Transverse colon (tissue), 4 donors: ENCODE data around the gene ARHGAP31. TPM values are rescaled to one million over a fixed set of nuclear protein-coding genes. Genes with fewer than 3 reads are reported as not detected.

Source experiments
- DNase-seq: peaks from one replicate; pipeline ENCODE4 v3.0.0-alpha.2; 2019
- H3K27ac ChIP-seq, 4 donors: fragments of 200-600 bp; sonication (generic); 2 replicates each; pipeline ENCODE4 v1.5.1; 2016 to 2018; ENCODE audit warnings: inconsistent platforms in 4 of 4
- H3K27me3 ChIP-seq: fragments of 200-600 bp; sonication (generic); 2 replicates; pipeline ENCODE4 v1.5.1; 2017; ENCODE audit warnings: inconsistent platforms
- H3K36me3 ChIP-seq, 4 donors: fragments of 200-600 bp; sonication (generic); 2 replicates each; pipeline ENCODE4 v1.5.1; 2017 to 2019; ENCODE audit warnings: inconsistent platforms in 4 of 4
- H3K4me1 ChIP-seq, 4 donors: fragments of 200-600 bp; sonication (generic); 2 replicates each; pipeline ENCODE4 v1.5.1; 2017 to 2020; ENCODE audit warnings: inconsistent platforms in 4 of 4
- H3K4me3 ChIP-seq, 4 donors: fragments of 200-600 bp; sonication (generic); 1 replicate in 1 of 4; 2 replicates in 3 of 4; pipeline versions ENCODE4 v1.5.1 to v1.6.1; 2017 to 2019; ENCODE audit warnings: inconsistent platforms in 4 of 4
- H3K9me3 ChIP-seq, 2 donors: fragments of 200-600 bp; sonication (generic); 2 replicates each; pipeline ENCODE4 v1.5.1; 2017 to 2019; ENCODE audit warnings: inconsistent platforms in 2 of 2
- EP300 ChIP-seq: sonication (generic); formaldehyde crosslinking; IDR thresholded peaks from one replicate; pipeline ENCODE4 v1.6.1; 2017; ENCODE audit warnings: antibody characterized with exemption, low read depth
- POLR2A ChIP-seq: fragments of 450-650 bp; IDR thresholded peaks from one replicate; pipeline ENCODE4 v1.6.1; 2016; ENCODE audit warnings: antibody characterized with exemption, mild to moderate bottlenecking, moderate library complexity
- POLR2AphosphoS5 ChIP-seq, 3 donors: sonication (generic); formaldehyde crosslinking; IDR thresholded peaks; one replicate each; pipeline ENCODE4 v1.6.1; 2016; ENCODE audit warnings: antibody characterized with exemption in 3 of 3
- WGBS, 2 donors: methylation state at CpG; one replicate each; pipeline ENCODE4 v1.1.5; 2018; ENCODE audit warnings: low coverage in 1 of 2; 5-methylcytosine and 5-hydroxymethylcytosine counted together
- in situ Hi-C, 4 donors: fragments of 200-750 bp; cut with MboI; loops; one replicate each; pipeline versions ENCODE4 v1.15.0 to v1.15.1; 2017; ENCODE audit warnings: low sequenced_read_pairs in 3 of 4, low pct_ligation_motif_present in 1 of 4, low pct_unique_long_range_greater_than_20kb in 1 of 4
- intact Hi-C: fragments of 100-400 bp; cut with DNase I; formaldehyde crosslinking; loops from one replicate; pipeline ENCODE4 v1.15.1; 2023; ENCODE audit warnings: low total_unique reads
- total RNA-seq, 4 donors: library from RNA; depleted of rRNA; stranded (reverse); fragments of >200 nt; gene quantifications; one replicate each; pipeline ENCODE4 v1.1.0, GENCODE V29; 2016
- TF ChIP-seq, protein P1 (sequence below), 5 experiments: fragments of 200-600 bp in 3 of 5; fragments of 450-650 bp in 2 of 5; sonication (generic) in 3 of 5; IDR thresholded peaks; 1 replicate in 2 of 5; 2 replicates in 3 of 5; pipeline ENCODE4 v1.5.1; 2016 to 2017; ENCODE audit warnings: antibody characterized with exemption in 5 of 5, inconsistent platforms in 3 of 5, mild to moderate bottlenecking in 2 of 5, moderate library complexity in 1 of 5

ARHGAP31 gene
- total RNA-seq, result 10 to 100 TPM in 2 of 4 donors, 1 to 10 TPM in 2; 6.7 to 68.5 (median 9.6) TPM

DNA sequence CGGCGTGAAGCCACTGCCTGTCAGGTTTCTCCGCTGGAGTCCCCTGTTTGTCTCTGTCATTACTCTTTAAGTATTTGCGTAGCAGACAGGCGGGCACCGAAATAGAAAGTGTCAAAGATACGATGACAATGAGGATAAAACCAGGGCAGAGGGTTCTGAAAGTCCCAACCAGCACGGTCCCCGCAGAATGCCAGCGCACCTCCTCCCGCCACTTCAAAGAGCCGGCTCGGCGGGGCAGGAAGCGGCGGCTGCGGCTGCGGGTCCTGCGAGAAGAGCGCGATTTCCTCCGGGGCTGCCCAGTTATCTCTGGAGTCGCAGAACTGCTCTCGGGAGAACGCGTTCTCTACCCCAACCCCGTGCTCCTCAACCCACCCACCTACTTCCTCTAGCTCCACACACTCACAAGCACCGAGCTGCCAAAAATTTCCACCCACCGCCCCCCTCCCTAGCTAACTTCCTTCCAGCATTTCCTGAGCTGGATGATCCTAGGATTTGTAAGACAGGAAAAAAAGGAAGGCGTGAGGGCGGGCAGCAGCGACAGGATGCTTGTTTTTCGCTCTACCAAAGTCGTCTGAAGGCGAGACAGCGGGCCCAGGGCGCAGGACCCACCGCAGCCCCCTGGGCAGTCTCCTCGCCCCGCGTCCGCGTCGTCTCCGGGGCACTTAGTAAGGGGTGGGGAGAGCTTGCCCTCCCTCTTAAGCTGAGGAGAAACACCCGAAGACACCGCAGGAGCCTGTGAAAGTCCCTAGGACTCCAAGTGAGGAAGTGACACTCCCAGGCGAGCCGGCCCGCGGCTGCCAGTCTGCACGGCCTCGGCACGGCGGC lies at the start of gene ARHGAP31:
ARHGAP31 (plus strand) TSS at position 513 of the 825 bp plus-strand sequence. CDS start 522 bp downstream, outside the sequence.
- WGBS, 2 donors, result 0% methylated on average over 5 to 47 of the region's 55 CpGs
- Histone ChIP-seq H3K27ac (peak within 1 kb of the TSS; percentile 90 to 92 (median 92)), H3K9me3 (no peaks in the 10 kb centered on the region), H3K4me3 (peak within 1 kb of the TSS; percentile 72 to 79 (median 76)), H3K27me3 (no peaks in the 10 kb centered on the region), H3K4me1 (peaks cover 6 to 37% (median 14%) of the 10 kb centered on the region in 4 donors), H3K36me3 (no peaks in the 10 kb centered on the region)
- intact Hi-C loops, result loop anchor here (2.0 kb wide), 1 partner anchor 29 kb away; no protein-coding TSS in a partner anchor
- DNase-seq, result peak; percentile 73
- TF ChIP-seq POLR2AphosphoS5 (IDR thresholded peaks at IDR 0.05) (peak in 2 of 3 donors; percentile 36 to 42), POLR2A (peak; percentile 19)
- TF ChIP-seq, protein P1, sequence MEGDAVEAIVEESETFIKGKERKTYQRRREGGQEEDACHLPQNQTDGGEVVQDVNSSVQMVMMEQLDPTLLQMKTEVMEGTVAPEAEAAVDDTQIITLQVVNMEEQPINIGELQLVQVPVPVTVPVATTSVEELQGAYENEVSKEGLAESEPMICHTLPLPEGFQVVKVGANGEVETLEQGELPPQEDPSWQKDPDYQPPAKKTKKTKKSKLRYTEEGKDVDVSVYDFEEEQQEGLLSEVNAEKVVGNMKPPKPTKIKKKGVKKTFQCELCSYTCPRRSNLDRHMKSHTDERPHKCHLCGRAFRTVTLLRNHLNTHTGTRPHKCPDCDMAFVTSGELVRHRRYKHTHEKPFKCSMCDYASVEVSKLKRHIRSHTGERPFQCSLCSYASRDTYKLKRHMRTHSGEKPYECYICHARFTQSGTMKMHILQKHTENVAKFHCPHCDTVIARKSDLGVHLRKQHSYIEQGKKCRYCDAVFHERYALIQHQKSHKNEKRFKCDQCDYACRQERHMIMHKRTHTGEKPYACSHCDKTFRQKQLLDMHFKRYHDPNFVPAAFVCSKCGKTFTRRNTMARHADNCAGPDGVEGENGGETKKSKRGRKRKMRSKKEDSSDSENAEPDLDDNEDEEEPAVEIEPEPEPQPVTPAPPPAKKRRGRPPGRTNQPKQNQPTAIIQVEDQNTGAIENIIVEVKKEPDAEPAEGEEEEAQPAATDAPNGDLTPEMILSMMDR (IDR thresholded peaks at IDR 0.05), result no peak
- in situ Hi-C loops, result loop anchor here in 1 of 4 donors (25.0 kb wide), 1 partner anchor 393 kb away; the partner anchor contains the start of gene COX17

DNA sequence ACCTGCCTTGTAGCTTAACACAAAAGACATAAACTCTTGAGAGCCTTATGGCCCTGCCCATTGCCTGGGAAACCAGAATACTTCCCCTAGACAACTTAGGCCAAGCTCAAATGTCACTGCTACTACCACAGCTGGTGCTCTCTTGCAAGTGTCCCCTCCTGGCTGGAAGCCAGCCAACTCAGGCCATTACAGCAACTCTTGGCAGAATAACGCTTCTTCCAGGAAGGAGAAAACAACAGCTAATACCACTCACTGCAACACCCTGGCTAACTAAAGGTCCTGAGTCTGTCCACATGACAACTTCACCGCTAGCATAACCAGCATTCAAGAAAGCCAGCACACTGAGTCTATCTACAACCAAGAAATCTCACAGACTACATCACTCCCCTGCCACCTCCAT lies 48.4 kb upstream of the ARHGAP31 start:
- DNase-seq, result no peak
- Histone ChIP-seq H3K4me3 (no peak overlapping the region), H3K36me3 (no peaks in the 10 kb centered on the region), H3K4me1 (peaks cover 0 to 12% (median 7%) of the 10 kb centered on the region in 4 donors), H3K9me3 (peaks cover 4% of the 10 kb centered on the region in 2 donors), H3K27ac (no peak overlapping the region), H3K27me3 (no peaks in the 10 kb centered on the region)
- TF ChIP-seq POLR2A, result no peak
- TF ChIP-seq, protein P1 (IDR thresholded peaks at IDR 0.05), result no peak
- TF ChIP-seq EP300, result no peak
- no peak for TF ChIP-seq POLR2AphosphoS5 (IDR thresholded peaks at IDR 0.05)
- 82 to 100% methylated on average over 1 to 2 of the region's 2 CpGs for WGBS, 2 donors
- in situ Hi-C loops, result loop anchor here in 3 of 4 donors (25.0 kb wide), 1 partner anchor 358 kb away; no protein-coding TSS in a partner anchor
- intact Hi-C loops, result no loop called here

GRCh38 chr3:119255214-119255613 lies 39.0 kb upstream of the ARHGAP31 start:
- no peaks in the 10 kb centered on the region for H3K9me3 ChIP-seq
- 63 to 87% methylated on average over 2 of the region's 2 CpGs for WGBS, 2 donors
- no peak for DNase-seq
- no peak overlapping the region for H3K4me3 ChIP-seq
- no peaks in the 10 kb centered on the region for H3K36me3 ChIP-seq
- in situ Hi-C loops, result no loop called here
- no peaks in the 10 kb centered on the region for H3K27me3 ChIP-seq
- TF ChIP-seq EP300, result no peak
- no peak for TF ChIP-seq POLR2A
- TF ChIP-seq, protein P1 (IDR thresholded peaks at IDR 0.05), result no peak
- TF ChIP-seq POLR2AphosphoS5 (IDR thresholded peaks at IDR 0.05), result no peak
- H3K4me1 ChIP-seq, result peaks cover 0 to 28% (median 12%) of the 10 kb centered on the region in 4 donors
- intact Hi-C loops, result no loop called here
- H3K27ac ChIP-seq, result no peak overlapping the region

DNA sequence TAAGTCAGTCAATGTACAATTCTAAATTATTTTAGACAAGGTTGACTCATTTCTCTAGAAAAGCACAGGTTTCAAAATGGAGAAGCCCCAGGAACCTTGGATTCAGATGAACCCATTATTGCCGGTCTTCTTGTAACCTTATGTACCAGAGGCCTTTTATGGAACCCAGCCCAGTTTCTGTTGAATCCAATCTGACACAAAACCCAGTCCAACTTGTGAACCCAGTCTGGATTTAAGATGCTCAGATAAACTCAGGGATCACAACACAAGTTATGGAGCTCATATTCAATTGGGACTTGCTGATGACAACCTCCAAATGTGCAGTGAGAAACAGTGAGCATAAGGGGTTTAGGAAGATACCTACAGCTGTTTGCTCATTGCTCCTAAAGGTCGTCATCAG lies 37.1 kb upstream of the ARHGAP31 start:
- H3K36me3 ChIP-seq, result no peaks in the 10 kb centered on the region
- peak overlapping the region; percentile 65 to 81 (median 70) for H3K27ac ChIP-seq
- no peak for DNase-seq
- no peaks in the 10 kb centered on the region for H3K27me3 ChIP-seq
- TF ChIP-seq POLR2A (no peak), EP300 (no peak), POLR2AphosphoS5 (IDR thresholded peaks at IDR 0.05) (no peak)
- TF ChIP-seq, protein P1 (IDR thresholded peaks at IDR 0.05), result no peak
- 77 to 100% methylated on average over 1 to 2 of the region's 2 CpGs for WGBS, 2 donors
- no peaks in the 10 kb centered on the region for H3K9me3 ChIP-seq
- H3K4me1 ChIP-seq, result peaks cover 0 to 28% (median 12%) of the 10 kb centered on the region in 4 donors
- intact Hi-C loops, result no loop called here
- in situ Hi-C loops, result no loop called here
- H3K4me3 ChIP-seq, result no peak overlapping the region
